ENCODE results near the gene TECTA.

The TECTA gene

GRCh38 chr11:121179306-121179705, 78.3 kb downstream of the TECTA start:
- DNase-seq = no peak

- DNase-seq = no peak
Observed at GRCh38 chr11:121180183-121180582, 79.1 kb downstream of the TECTA start.

GRCh38 chr11:121188776-121189175, 87.7 kb downstream of the TECTA start:
- no peak for DNase-seq

GRCh38 chr11:121191818-121192217, 90.8 kb downstream of the TECTA start:
- no peak for DNase-seq

GRCh38 chr11:121194731-121195596, 93.9 kb downstream of the TECTA start:
- DNase-seq = peak; percentile 62

- no peak for DNase-seq
Observed at GRCh38 chr11:121198491-121198890, 97.4 kb downstream of the TECTA start.

GRCh38 chr11:121199516-121199915, 98.5 kb downstream of the TECTA start:
- DNase-seq = no peak

GRCh38 chr11:121206810-121207209, 105.8 kb downstream of the TECTA start:
- DNase-seq = no peak

- no peak for DNase-seq
Observed at GRCh38 chr11:121207485-121208115, 106.6 kb downstream of the TECTA start.

GRCh38 chr11:121210445-121211080, 109.5 kb downstream of the TECTA start:
- DNase-seq = no peak

- DNase-seq = no peak
Observed at GRCh38 chr11:121211626-121212025, 110.6 kb downstream of the TECTA start.

- no peak for DNase-seq
Observed at GRCh38 chr11:121212536-121213361, 111.7 kb downstream of the TECTA start.

- DNase-seq = no peak
Observed at GRCh38 chr11:121213362-121213893, 112.4 kb downstream of the TECTA start.

GRCh38 chr11:121214861-121215260, 113.8 kb downstream of the TECTA start:
- no peak for DNase-seq

GRCh38 chr11:121221496-121222200, 120.6 kb downstream of the TECTA start:
- DNase-seq = no peak

- no peak for DNase-seq
Observed at GRCh38 chr11:121223161-121223560, 122.1 kb downstream of the TECTA start.

- DNase-seq = no peak
Observed at GRCh38 chr11:121225382-121225781, 124.3 kb downstream of the TECTA start.

- no peak for DNase-seq
Observed at GRCh38 chr11:121226415-121227263, 125.6 kb downstream of the TECTA start.

GRCh38 chr11:121228851-121229250, 127.8 kb downstream of the TECTA start:
- DNase-seq = no peak

- no peak for DNase-seq
Observed at GRCh38 chr11:121229495-121230215, 128.6 kb downstream of the TECTA start.

All from stimulated activated CD4-positive, alpha-beta T cell treated with anti-CD3 and anti-CD28 coated beads, Interleukin-15, amount 100 ng/mL, for 24 hours (primary cell).